GM21825 (cell line): ENCODE data around the gene PPP1R37.
A peak's percentile ranks its signal among the peaks of the same experiment; 100 is the strongest.

Experiments
- ATAC-seq: cut with Tn5 transposase; IDR thresholded peaks from one replicate; pipeline ENCODE4 v1.9.1; 2021; ENCODE audit warnings: mild to moderate bottlenecking, moderate library complexity; ENCODE audit not compliant: unreplicated experiment

Gene PPP1R37

DNA sequence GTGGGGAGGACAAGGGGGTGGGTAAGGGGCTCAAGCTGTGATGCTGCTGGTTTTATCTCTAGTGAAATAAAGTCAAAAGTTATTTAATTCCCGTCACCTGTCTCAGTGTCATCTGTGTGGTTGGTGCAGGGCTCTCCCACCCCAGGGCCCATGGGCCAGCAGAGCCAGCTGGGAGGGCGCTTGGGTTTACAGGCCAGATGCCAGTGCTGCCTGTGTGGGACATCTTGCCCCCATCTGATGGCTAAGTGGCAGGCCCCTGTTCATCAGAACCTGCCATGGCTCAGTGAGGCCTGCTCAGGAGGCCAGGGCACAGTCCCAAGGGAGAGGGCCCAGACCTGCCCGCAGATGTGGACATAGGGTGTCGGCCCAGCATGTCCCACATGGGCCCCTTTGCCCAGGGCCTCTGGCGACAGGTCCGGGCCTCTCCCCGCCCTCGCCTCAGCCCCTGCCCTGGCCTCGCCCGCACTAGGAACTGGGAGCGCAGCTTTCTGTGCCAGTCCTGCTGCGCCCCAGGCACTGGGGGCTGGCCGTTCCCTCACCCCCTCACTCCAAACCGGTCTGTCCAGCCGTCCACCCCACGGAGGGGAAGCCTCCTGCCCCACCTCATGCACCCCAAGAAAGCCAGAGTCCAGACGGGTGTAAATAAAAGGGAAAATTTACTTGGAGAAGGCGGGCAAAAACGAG, 22.0 kb upstream of the PPP1R37 start:
- no peak for ATAC-seq

DNA sequence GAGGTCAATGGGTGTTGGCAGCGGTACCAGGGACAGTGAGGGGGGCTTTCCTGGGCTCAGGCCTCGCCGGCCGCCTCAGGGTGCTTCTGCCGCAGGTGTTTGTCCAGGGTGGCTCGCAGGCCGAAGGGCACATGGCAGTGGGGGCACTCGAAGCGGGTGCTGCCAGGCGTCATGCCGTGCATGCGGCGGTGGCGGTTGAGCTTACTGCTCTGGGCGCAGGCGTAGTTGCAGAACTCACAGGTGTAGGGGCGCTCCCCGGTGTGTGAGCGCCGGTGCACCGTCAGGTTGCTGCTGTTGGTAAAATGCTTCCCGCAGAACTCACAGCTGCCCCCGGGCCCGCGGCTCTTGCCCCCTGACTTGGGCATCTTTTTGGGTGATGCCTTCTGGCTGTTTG, 21.4 kb upstream of the PPP1R37 start:
- no peak for ATAC-seq

DNA sequence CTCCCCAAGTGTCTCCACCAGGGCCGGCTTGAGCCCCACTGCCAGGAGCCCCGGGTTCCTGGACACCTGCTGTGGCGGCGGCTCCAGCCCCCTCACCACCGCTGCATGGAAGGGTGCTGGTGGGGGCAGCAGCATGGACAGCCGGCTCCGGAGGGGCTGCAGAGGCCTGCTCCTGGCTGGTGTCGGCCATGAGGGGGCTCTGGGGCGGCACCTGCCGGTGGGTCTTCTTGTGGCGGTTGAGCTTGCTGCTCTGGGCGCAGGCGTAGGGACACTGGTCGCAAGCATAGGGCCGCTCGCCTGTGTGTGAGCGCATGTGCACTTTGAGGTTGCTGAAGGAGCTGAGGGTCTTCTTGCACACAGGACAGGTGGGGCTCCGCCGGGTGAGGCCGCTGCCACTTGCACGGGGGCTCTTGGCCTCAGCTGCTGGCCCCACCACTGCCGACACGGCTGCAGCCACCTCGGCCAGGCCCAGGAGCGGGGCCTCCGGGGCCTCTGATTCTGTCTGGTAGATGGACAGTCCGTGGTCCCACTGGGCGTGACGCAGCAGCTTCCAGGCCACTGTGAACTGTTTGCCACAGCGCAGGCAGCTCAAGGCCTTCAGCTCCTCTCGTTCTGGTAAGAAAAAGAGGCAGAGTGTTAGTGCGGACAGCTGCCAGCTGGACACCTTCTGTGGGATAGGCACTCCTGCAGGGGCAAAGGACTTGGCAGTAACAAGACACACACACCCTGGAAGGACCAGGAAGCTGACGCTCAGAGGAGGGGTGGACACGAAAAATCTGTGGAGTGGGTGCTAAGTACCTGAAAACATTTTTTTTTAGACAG, 20.8 kb upstream of the PPP1R37 start:
- ATAC-seq = no peak

DNA sequence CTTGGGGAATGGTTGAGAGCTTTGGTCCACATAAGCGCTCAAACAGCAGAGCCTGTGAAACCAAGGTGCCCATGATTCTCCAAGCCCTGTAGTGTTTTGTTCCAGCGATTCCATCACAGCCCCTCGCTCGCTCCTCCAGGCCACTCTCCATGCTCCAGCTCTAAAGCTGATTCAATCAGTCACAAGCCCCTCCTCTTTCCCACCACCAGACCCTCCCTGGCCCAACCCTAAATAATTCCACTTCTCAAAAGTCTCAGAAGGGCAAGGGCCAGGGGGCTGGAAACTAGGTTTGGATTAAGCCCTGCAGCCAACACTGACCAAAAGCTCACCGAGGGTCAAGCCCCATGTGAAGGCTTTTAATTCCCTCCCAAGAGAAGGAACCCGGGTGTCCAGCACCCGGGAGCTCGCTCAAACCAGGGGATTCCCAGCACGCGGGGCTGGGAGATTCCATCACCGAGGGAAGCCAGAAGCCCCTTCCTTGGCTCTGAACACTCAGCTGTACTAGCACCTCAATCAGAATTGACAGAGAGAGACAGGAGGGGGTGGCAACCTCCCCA, 18.2 kb upstream of the PPP1R37 start:
- ATAC-seq = no peak

DNA sequence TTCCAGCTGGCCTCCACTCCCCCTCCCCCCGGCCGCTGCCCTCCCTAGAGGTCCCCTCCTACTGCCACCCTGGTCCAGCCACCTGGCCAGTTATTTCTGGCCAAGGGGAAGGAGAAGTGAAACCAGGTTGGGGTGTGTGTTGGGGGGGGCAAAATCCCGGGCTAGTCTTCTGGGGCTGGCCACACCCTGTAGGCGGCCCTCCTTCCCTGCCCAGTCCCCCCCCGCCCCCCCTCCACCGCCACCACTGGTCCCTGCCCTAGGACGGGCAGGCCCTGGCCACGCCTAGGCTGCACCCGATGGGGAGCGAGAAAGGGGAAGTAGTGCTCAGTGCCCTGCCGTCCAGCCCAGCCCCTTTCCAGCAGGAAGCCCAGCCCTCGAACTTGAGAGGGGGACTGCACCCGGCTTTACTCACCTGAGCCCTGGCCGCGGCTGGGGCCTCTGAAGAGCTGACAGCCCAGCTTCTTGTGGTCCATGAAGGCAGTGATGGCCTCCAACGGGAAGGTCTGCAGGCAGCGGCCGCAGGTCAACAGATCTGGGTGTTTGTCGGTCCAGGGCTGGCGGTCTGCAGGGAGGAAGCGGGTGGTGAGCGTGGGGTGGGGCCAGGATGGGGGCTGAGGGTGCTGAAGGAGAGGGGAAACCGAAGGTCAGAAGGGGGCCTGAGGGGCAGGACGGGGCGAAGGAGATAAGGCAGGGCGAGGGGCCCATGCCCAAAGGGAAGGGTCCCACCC, 17.5 kb upstream of the PPP1R37 start:
- ATAC-seq = peak; percentile 56

DNA sequence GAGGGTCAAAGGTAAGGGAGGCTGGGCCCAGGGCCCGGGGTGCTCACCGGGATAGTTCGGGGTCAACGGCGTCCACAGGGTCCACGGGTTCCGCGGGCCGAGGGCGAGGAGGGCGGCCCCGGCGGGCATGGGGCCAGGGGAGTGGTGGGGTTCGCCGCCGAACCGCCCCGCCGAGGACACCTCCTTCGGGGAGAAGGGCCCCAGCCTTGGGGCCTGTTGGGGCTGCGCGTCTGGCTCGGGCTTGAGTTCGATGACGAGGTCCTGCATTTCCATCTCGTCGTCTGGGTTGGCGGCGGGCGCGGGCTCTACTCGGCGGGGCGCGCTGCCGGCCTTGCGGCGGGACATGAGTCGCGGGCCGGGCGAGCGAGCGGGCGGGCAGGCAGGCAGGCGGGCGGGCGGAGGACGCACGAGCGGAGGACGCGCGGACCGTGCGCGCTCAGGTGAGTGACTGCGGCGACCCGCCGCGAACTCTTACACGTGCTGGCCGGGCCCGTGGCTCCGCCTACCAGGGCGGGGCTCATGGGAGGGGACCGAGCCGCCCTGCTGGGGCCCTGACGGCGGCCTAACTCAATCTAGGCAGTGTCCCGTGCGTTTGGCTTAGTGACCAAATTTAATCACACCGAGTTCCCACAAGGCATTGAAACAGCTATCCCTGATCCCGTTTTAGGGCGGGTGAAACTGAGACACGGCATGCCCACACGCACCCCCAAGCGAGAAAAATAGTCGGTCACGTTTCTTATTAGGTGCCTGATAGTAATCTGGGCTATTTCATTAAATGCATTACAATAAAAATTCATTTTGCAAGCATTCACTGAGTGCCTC, 16.7 kb upstream of the PPP1R37 start, which contains the start of gene ZNF296:
Gene ZNF296, minus strand, starts transcription at position 450 of the 822 bp plus-strand sequence. Its CDS starts 105 bp downstream, at position 345.
- peak; percentile 44 for ATAC-seq

DNA sequence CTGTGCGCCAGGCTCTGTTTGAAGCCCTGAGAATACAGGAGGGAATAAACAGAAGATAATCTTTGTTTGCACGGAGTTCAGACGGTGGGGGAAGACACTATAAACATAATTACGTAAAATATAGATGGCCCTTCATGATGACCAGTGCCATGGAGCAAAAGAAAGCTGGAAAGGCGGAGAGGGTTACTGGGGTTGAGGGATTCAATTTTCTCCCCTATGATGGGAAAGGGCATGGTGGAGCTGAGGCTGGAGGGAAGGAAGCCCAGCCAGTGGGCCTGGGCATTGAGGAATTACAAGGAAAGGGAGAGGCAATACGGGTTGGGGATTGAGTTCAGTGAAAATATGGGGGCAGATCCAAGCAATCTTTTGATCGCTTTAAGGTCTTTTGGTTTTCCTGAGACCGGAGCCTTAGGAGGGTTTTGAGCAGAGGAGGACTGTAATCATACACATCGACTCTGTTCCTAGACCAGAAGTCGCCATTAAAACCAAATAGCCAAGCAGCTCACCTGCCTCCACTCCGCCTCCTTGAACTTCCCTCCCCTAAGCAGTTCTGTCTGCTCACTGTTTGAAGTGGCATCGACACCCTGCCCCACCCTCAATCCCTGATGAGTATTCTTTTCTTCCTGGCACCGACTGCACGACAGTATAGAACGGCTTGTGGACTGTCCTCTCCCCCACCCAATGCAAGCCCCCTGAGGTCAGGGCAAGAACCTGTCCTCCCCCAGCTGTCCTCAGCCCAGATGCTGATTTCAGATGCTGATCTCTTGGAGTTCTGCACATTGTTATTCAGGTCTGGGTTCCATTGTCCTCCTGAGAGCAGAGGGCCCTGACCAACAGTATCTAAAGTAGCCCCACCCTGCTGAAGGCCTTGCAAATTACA, 15.9 kb upstream of the PPP1R37 start:
- no peak for ATAC-seq

DNA sequence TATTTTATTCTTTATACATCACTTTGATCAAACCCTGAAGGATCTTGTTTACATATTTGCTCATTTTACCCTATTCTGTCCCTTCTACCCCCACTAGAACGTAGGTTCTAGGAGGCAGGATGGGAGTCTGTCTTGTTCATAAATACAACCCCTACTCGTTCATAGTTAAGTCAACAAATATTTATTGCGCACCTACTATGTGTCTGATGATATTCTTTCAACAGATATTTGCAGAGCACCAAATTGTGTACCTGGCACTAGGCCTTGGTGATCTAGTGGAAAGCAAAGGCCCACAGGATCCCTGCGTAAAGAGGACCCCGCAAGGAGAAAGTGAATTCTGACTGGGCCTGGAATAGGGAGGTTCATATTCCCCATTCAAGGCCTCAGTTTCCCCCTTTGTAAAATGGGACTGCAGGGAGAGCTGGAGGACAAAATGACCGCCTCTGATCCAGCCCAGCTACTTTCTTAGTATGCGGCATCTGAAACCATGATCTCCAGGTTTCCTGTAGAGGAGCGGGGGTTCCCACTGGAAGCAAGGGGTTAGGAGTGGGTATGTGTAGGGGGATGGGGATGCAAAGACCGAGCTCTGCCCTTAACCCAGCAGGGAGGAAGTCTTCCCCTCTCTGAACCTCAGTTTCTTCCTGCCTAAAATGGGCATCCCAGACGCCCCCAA, 14.5 kb upstream of the PPP1R37 start:
- no peak for ATAC-seq

DNA sequence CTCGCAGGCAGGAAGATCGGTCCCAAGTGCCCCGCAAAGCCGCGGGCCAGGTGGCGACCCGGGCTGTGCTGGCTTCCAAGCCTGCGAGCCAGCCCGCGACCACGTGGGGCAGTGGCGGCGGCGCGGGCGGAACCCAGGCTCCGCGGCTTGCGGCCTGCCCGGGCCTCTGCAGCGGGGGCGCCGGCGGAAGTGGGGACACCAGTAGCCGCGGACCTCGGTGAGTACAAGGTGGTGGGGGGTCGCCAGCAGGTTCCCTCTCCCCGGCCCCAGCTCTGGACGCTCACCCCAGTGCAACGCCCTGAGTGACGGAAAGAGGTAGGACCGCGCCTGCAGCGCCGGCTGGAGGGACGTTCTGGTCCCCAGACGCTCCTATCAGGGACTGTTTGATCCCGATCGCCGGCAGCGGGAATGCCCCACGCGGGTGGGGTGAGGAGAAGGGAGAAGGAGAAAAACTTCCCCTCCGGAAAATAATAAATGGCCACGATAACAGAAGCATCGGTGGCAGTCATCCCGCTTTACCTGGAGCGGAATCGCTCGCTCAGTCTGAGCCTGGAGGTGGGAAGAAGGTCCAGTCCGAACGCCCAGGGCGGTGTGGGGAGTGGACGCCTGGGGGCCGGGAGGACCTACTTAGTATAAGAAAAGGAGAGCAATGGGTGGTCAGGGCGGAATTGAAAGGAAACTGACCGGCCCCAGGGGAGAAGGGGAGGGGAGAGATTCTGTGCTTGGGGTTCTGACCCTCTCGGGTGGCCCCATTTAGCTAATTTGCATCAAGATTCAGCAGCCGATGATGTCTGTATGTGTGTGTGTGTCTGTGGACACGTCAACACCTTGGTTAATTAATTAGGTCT, 13.7 kb upstream of the PPP1R37 start, which contains the start of gene GEMIN7:
Gene GEMIN7, plus strand, starts transcription at position 198 of the 848 bp plus-strand sequence. CDS start 10,855 bp downstream, outside the sequence.
- ATAC-seq = peak; percentile 28

DNA sequence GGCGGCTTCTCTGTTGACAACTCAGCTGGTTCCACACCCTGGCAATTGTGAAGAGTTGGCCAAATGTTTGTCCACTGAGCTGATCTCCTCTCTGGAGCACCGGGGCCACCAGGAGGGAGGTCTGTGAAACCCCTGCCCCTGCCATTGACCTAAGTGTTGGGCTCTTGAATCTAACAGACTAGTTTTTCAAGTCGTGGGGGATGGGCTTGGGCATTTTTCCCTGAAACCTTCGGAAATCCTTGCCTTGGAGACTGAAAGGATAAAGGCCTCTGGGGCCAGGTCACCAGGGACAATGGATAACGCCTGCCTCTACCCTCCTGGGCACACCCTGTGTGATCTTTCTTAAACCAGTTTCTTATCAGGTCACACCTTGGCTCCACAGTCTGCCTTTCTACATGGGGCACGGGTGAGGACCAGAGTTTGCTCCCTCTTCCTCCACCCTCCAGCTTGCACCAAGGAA, 13.0 kb upstream of the PPP1R37 start:
- ATAC-seq = no peak

DNA sequence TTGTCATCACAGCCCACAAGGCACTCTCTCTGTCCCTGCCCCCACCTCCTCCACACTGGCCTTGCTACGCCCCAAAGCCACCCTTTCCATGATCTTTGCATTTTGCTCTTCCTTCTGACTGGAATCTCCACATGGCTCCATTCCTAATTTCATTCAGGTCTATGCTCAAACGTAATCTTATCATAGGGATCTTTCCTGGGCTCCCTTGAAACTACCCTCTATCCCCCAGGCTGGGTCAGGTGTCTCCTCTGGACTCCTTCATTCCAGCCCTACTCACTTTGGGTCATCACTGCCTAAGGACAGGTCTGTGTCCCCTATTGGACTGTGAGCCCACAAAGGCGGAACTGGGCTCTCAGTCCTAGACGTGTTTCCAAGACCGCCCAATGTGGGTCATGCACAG, 10.8 kb upstream of the PPP1R37 start:
- ATAC-seq = no peak

DNA sequence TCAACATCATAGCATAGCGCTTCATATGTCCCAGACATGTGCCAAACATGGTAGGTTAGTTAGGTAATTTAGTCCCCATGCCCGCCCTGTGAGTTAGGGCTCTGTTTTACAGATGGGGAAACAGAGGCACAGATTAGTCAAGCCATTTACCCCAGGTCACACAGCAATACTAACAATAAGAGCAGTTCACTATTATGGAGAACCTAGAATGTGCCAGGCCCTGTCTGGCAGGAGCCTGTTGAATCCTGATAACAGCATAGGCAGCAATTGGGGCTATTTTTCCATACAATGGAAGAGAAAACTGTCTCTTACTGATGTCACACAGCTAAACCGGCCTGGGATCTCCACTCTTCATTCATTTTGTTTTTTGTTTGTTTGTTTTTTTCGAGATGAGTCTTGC, 6.5 kb upstream of the PPP1R37 start:
- ATAC-seq = no peak

DNA sequence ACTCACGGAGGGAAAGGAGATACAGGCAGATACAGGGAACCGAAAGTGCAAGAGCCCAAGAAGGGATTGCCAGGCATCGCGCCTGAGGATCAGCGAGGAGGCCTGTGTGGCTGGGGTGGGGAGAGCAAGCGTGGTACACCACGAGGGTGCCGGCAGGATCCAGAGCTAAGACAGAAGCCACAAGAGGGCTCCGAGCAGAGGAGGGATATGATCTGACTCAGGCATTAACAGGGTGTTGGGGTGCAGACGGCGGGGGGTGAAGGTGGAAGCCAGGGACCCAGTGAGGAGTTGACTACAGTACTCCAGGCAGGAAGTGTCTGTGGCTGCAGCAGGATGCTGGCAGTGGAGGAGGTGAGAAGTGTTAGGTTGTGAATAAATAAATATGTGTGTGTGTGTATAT, 5.4 kb upstream of the PPP1R37 start:
- no peak for ATAC-seq

DNA sequence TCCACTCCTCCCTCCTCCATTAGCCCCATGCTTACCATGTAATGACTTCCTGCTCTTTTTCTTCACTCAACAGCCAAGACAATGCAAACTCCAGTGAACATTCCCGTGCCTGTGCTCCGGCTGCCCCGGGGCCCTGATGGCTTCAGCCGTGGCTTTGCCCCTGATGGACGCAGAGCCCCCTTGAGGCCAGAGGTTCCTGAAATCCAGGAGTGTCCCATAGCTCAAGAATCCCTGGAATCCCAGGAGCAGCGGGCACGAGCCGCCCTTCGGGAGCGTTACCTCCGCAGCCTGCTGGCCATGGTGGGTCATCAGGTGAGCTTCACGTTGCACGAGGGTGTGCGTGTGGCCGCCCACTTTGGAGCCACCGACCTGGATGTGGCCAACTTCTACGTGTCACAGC, 2.9 kb upstream of the PPP1R37 start:
- no peak for ATAC-seq

DNA sequence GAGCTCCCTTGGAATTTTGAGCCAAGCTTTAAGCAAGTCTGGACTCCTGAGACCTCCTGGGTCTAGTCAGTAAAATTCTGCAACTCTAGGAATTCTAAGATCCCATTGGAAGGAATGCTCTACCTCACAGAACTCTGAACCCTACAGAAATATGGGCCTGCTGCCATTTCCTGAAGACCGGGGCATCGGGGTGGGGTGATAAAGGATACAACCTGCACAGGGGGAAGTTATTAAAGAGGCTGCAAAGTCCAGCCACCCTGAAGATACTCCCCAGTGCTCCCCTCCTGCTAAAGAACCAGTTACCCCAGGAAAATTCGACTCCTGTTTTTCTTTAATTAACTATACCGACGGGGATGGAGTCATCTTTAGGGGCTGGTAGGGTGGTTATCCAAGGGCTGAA, 2.4 kb upstream of the PPP1R37 start:
- no peak for ATAC-seq

DNA sequence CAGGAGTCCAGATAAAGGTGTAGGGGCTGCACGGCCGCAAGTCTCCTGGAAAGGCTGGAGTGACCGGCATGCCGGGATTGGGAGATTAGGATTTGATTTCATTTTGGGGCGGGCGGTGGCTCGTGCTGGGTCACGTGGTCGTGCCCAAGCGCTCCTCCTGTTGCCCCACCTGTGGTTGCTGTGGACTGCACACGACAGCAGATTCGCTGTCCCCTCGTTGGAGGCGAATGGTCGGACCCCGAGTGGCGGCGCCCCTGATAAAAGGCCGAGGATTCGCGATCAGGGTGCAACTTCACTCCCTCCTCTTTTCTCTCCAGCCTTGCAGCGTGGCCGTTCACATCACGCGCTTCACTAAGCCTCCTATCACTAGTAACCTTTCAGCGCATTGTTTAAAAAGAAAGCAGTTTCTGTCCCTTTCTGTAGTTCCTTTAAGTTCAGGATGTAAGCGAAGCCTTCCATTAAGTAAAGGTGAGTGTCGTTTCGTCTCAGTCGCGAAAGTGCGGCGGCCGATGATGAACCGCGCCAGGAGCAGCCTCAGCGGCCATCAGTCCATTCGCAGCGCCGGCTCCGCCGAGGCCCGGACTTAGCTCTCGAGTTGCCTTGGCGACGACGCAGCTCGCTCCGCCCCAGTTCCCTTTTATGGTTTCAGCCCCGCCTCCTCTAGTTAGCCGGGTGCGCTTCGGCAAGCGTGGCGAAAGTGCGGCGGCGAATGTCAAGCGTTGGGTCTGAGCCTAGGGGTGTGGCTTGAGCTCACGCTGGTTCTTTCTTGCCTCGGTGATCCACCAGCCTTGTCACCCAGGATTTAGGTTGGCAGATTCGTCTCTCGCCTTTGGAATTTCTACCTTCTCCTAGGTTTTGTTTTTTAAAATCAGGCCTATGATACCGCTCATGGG, 1.7 kb upstream of the PPP1R37 start:
- ATAC-seq = peak; percentile 61

DNA sequence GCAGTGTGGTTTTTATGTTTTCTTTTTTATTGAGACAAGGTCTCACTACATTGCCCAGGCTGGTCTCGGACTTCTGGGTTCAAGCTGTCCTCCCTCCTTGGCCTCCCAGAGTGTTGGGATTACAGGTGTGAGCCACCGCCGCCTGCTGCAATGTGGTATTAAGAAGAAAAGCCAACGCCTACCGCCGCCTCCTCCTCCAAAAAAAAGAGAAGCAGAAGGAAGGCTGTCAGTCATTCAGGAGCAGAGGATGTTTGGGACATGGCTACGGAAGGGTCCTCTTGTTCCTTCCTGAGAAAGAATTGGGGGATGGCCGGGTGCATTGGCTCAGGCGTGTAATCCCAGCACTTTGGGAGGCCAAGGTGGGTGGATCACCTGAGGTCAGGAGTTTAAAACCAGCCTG, 1.2 kb downstream of the PPP1R37 start:
- ATAC-seq = no peak
